T follicular helper cell (primary cell): ENCODE results near the gene RARB.

Source experiments
- DNase-seq: peaks from one replicate; pipeline ENCODE4 v3.0.0-alpha.2; 2020; ENCODE audit warnings: low read depth

Gene RARB

DNA sequence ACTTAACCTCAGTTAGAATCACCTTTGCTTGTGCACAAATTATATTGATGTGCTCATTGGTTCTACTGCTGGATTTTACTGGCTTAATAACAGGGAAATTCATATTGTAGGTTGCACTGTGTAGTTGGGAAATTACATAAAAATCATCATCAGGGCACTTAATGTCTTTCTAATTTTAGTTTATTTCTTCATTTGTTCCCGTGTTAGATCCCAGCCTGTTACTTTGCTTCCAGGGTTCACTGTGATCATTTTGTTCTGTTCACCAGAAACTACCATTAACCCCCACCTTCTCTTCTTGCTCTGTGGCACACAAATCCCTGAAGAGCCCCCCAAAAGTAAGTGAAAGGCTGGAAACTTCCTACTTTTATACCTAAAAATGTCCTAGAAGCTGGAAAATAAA is 80.4 kb downstream of the RARB start:
- no peak for DNase-seq

GRCh38 chr3:25508901-25509300 is 80.8 kb downstream of the RARB start:
- DNase-seq = no peak

GRCh38 chr3:25510797-25511196 is 82.7 kb downstream of the RARB start:
- no peak for DNase-seq

DNA sequence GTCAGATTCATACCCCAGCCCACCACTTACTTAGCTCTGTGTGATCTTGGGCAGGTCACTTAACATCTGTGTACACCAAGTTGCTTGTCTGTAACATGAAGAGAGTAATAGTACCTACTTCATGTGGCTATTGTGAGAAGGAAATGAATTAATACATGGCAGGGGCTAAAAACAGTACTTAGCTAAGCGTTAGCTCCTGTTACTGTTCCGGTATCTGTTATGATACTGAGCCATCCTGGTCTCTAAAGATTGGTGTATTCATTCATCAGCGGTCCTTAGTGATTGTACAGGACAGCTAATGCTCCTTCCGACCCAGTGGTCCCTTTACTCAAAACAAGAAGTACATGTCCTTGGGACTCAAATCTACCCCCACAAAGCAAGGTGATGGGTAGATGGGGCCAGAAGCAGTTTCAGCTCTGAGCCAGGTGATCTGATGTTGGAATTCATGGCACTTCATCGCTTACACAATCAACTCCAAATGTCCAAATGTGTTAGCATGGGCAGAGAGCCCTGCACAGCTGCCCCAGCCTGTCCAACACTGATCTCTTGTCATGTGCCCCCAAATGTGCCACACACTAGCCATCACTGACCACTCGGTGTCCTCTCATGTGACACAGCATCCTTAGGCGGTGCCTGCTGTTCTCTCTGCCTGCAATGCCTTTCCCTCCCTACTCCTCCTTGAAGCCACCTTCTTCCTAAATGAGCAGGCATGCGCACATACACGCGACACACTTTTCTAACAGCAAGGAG is 84.1 kb downstream of the RARB start:
- DNase-seq = no peak

DNA sequence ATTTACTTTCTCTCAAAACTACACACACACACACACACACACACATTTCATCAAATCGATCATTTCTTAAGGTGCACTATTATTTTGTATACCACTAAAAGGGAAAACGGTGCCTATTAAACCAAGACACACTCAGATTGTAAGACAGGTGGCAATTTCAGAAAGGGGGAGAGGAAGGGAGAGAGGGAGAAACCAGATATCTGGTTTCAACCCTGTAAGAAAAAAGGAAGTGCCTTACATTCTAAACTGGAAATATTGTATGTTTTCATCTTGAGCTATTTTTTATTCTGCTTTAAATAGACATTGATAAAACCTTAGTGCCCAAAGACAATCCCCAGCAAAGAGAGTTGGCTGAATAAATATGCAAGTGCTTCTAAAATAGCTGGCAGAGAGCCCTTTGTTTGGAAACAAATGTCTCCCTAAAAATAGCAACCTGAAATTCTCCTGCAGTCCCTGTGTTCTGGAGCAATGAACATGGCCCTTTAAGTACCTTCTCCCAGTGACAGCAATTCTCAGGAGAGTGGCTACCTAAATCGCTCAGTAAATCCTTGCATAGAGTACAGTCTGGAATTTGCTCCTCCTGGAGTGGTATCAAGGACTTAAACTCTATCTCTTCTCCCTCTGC is 85.7 kb downstream of the RARB start:
- DNase-seq = no peak

DNA sequence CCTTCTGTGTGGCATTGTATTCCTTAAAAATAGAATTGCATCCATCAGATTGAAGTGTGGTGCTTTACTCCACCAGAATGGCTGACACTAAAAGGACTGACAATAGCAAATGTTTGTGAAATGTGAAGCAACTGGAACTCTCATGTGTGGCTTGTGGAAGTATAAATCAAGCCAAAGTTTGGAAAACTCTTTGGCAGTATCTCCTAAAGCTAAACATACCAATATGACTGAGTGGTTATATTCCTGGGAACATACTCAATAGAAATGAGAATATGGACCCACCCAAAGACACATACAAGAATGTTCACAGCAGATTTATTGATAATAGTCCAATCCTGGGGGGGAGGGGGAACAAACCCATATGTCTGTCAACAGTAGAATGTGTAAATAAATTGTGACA is 87.1 kb downstream of the RARB start:
- DNase-seq = no peak

- DNase-seq = no peak
Observed at GRCh38 chr3:25520926-25521559, 93.0 kb downstream of the RARB start.

DNA sequence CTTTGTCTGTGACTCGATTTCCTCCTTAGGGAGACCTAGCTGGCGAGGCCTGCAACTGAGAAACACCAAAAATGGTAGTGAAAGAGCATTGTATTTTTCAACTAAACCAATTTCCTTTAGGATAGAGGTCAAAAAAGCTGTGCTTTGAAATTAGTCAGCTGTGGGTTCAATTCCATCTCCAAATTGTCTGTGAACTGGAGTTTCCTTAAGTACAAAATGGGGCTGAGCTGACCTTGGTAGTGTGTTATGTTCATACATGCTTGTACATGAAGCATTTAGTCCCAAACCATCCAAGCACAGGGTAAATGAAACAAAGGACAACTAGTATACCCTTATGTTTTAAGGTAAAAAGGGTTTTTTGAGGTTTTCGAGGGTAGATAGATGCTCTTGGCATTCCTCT is 99.3 kb downstream of the RARB start:
- DNase-seq = no peak

GRCh38 chr3:25527801-25528200 is 99.7 kb downstream of the RARB start:
- DNase-seq = no peak

DNA sequence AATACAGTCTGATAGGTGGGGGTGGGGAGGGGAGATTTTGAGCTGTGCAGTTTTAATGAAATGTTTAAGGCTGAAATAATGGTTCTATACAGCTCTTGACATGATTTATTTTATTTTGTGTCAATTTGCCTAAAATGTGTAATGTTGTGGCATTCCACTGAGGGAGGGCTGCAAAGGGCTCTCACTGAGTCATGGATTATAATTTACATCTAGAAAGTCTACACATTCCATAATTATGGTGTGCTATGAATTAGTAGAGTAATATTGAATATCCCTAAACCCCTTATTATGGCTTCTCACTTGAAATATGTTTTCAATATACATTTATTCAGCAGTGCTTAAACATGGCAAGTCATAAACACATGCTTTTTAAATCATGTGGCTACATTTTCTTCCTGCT is 103.9 kb downstream of the RARB start:
- no peak for DNase-seq

GRCh38 chr3:25532431-25533162 is 104.5 kb downstream of the RARB start:
- no peak for DNase-seq

- no peak for DNase-seq
Observed at GRCh38 chr3:25533399-25533798, 105.3 kb downstream of the RARB start.

- DNase-seq = no peak
Observed at GRCh38 chr3:25534007-25534406, 105.9 kb downstream of the RARB start.

DNA sequence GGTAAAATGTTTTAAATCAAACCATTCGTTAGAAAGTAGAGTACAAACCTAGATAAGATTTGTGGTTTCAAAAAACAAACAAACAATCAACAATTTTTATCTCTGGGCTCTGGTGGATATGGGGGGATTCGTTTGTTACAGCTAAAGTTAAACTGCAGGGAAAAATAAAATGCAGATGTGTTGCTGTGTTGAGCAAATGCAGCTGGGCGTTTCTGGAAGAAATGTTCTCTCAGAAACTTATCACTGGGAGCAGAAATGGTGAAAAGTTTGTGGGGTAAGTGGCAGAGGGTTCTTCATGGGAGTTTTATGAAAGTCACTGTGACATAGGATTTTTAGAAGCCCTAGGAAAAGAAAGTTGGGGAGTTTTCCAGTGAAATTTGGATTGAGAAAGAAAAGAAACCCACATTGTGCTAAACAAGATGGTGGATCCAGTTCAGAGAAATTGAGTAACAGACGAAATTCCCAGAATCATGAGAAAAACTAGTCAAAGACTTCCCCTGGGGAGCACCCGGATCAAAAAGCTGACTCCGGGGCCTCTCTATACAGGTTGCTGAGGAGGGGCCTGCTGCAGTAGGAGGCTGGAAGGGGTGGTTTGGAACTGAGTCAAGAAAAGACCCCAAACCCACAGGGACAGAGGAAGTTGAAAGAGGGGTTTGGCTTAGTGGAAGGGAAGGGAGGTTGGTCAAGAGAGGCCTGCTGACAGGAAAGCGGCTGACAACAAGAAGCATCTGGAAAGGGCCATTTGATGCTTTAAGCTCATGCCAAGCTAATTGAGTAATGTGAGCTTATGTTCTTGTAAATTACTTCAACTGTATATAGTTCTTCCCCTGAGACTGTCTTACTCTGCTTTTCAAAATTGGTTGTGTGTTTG is 108.7 kb downstream of the RARB start:
- DNase-seq = no peak

GRCh38 chr3:25537516-25537915 is 109.5 kb downstream of the RARB start:
- no peak for DNase-seq

DNA sequence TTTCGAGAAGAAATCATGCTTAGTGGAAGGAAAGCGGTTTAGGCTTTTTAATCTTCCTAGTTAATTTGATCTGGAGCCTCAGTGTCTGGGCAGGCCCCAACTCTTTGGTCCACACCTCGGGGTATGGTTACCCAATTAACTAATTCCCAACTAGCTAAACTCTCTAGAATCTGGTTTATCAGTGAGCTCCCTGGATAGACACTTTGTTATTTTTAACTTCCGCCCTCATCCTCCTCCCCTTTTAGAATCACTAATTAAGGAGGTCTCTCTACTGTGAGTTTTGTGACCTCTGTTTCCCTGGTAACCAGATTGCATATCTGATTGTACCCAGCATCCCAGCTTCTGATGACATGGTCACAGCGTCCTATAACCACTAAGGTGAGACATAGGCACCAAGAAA is 112.2 kb downstream of the RARB start:
- DNase-seq = no peak

DNA sequence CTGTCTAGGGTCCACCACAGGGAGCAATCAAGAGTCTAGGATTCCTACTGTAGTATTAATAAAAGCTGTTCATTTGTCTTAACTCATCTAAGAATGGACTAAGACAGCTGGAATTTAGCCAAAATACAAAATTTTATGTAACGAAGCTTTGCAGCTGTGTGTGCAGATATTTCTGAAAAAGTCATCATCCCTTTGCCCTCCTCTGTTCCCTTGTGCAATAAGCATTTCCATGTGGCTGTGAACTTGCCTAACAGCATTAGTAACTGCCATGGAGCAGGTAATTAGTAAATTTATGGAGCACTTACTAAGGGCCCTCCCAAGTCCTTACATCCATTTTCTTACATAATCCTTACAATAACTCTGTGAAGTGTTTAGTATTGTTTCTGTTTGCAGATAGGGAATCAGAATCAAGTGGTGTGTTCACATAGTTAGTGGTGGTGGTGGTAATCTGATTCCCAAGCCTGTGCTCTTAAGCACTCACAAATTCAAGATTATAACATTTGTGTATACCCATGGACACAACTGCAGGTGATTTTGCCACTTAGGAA is 114.5 kb downstream of the RARB start:
- no peak for DNase-seq

GRCh38 chr3:25547103-25547502 is 119.0 kb downstream of the RARB start:
- no peak for DNase-seq

DNA sequence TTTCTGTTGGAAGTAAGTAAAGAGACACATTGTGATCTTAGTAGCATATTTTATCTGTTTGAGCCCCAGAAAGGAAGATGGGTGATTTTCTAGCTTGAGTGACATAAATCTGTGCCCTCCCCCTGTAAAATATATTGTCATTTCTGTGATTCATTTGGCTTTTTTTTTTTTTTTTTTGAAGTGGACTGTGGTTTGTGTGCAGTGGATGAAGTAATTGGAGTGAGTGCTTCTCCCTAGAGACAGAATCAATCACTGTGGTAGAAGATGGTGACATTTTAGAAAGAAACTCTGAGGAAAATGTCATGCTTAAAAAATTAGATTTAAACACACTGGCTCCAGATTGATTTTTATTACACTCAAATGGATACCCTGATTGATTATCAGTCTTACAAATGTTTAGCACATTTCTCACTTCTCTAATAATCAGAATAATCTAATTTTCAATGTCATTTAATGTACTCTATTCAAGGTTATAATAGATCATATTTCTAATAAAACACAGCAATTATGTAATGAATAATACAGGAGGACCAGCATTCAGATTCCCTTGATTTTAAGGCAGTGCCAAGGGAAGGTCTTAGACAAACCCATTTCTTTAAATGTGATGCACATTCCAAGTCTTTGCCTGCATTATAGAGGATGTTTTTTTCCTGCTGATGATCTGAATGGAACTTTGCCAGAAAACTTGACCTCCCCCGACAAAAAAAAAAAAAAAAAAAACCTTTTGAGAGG is 120.0 kb downstream of the RARB start:
- DNase-seq = no peak

- DNase-seq = no peak
Observed at GRCh38 chr3:25548836-25549235, 120.8 kb downstream of the RARB start.

GRCh38 chr3:25552251-25552650 is 124.2 kb downstream of the RARB start:
- DNase-seq = no peak
